Smooth muscle cell of bladder (primary cell): ENCODE data around the gene GZMA. TPM values are rescaled to one million over a fixed set of nuclear protein-coding genes. Genes with fewer than 3 reads are reported as not detected.

Experiments
- total RNA-seq: library from RNA; depleted of rRNA; stranded (reverse); fragments of >200 nt; gene quantifications from 2 replicates; pipeline ENCODE4 v1.2.3, GENCODE V29; 2014

The GZMA gene
- not detected in 2 replicates for total RNA-seq

GRCh38 chr5:55102348-55102747 is at the start of gene GZMA:
TSS of gene GZMA (plus strand) at chr5:55102646. CDS start at chr5:55102683, 37 bp downstream.

Other genes with a start within 250 kb of the GZMA start
- gene ESM1, start 117.1 kb upstream of the GZMA start, total RNA-seq = 0.57 and 3.3 TPM in 2 replicates
- gene GZMK, start 78.4 kb upstream of the GZMA start, total RNA-seq = not detected in 2 replicates
- gene GPX8, start 57.5 kb downstream of the GZMA start, total RNA-seq = 105 and 131 TPM in 2 replicates
- under 0.01 TPM in 1 of 2 replicates, not detected in the other for gene CDC20B, start 70.5 kb downstream of the GZMA start, total RNA-seq
- gene MCIDAS, start 124.7 kb downstream of the GZMA start, total RNA-seq = not detected in 2 replicates
- gene CCNO, start 131.0 kb downstream of the GZMA start, total RNA-seq = not detected in 2 replicates
- 28.7 and 33.7 TPM in 2 replicates for gene DHX29, start 205.0 kb downstream of the GZMA start, total RNA-seq
- 71.0 and 88.0 TPM in 2 replicates for gene MTREX, start 205.3 kb downstream of the GZMA start, total RNA-seq